Astrocyte (in vitro differentiated cells and primary cell): ENCODE results near the gene ICOSLG. TPM values are rescaled to one million over a fixed set of nuclear protein-coding genes. Genes with fewer than 3 reads are reported as not detected.

Source experiments
- DNase-seq: peaks from one replicate; pipeline ENCODE4 v3.0.0-alpha.2; 2010; ENCODE audit warnings: low read depth
- FAIRE-seq: peaks from 2 replicates; lab custom pipeline; 2011; peaks lifted over from hg19 to GRCh38; lab: Jason Lieb, UNC
- H2AFZ ChIP-seq: 2 replicates; pipeline ENCODE4 v1.6.0; 2012; ENCODE audit warnings: low read depth, low read length, inconsistent platforms
- H3K27ac ChIP-seq: 2 replicates; pipeline ENCODE4 v1.5.1; 2011; ENCODE audit warnings: low read depth, low read length, inconsistent platforms
- H3K27me3 ChIP-seq: 2 replicates; pipeline ENCODE4 v1.6.0; 2011; ENCODE audit warnings: low read length, inconsistent platforms; ENCODE audit not compliant: insufficient read depth
- H3K36me3 ChIP-seq: 2 replicates; pipeline ENCODE4 v1.5.1; 2011; ENCODE audit warnings: low read length, inconsistent platforms; ENCODE audit not compliant: insufficient read depth
- H3K4me1 ChIP-seq: 2 replicates; pipeline ENCODE4 v1.5.1; 2011; ENCODE audit warnings: low read length, inconsistent platforms; ENCODE audit not compliant: insufficient read depth
- H3K4me2 ChIP-seq: 2 replicates; pipeline ENCODE4 v1.6.0; 2012; ENCODE audit warnings: low read length, inconsistent platforms
- H3K4me3 ChIP-seq: 2 replicates; pipeline ENCODE4 v1.5.1; 2011; ENCODE audit warnings: low read depth, mild to moderate bottlenecking, low read length, inconsistent platforms; ENCODE audit not compliant: insufficient read depth
- H3K79me2 ChIP-seq: 2 replicates; pipeline ENCODE4 v1.6.0; 2012; ENCODE audit warnings: mild to moderate bottlenecking, low read length, inconsistent platforms; ENCODE audit not compliant: insufficient read depth
- H3K9ac ChIP-seq: 2 replicates; pipeline ENCODE4 v1.6.0; 2012; ENCODE audit warnings: mild to moderate bottlenecking, low read length, inconsistent platforms
- H3K9me3 ChIP-seq: 2 replicates; pipeline ENCODE4 v1.5.1; 2012; ENCODE audit warnings: low read depth, mild to moderate bottlenecking, low read length, inconsistent platforms; ENCODE audit not compliant: insufficient read depth
- H4K20me1 ChIP-seq: 2 replicates; pipeline ENCODE4 v1.6.0; 2012; ENCODE audit warnings: low read length, inconsistent platforms; ENCODE audit not compliant: insufficient read depth
- H3K27ac Mint-ChIP-seq: one replicate; pipeline ENCODE4 v1.8.0; 2021; ENCODE audit warnings: mild to moderate bottlenecking, mixed read lengths; ENCODE audit not compliant: unreplicated experiment
- H3K27me3 Mint-ChIP-seq: one replicate; pipeline ENCODE4 v1.8.0; 2021; ENCODE audit warnings: low read depth, mixed read lengths; ENCODE audit not compliant: unreplicated experiment
- H3K36me3 Mint-ChIP-seq: one replicate; pipeline ENCODE4 v1.8.0; 2021; ENCODE audit warnings: low read depth, mixed read lengths; ENCODE audit not compliant: unreplicated experiment
- H3K4me1 Mint-ChIP-seq: one replicate; pipeline ENCODE4 v1.8.0; 2021; ENCODE audit warnings: low read depth, mixed read lengths; ENCODE audit not compliant: unreplicated experiment
- H3K4me3 Mint-ChIP-seq: one replicate; pipeline ENCODE4 v1.8.0; 2021; ENCODE audit warnings: mild to moderate bottlenecking, moderate library complexity, mixed read lengths; ENCODE audit not compliant: unreplicated experiment
- H3K9me3 Mint-ChIP-seq: one replicate; pipeline ENCODE4 v1.8.0; 2021; ENCODE audit warnings: mild to moderate bottlenecking, mixed read lengths; ENCODE audit not compliant: unreplicated experiment
- CTCF ChIP-seq: IDR thresholded peaks from 2 replicates; pipeline ENCODE4 v1.5.1; 2011; ENCODE audit warnings: low read depth, mild to moderate bottlenecking, inconsistent platforms, low read length, moderate library complexity; ENCODE audit not compliant: insufficient read depth
- EZH2 ChIP-seq: IDR thresholded peaks from 2 replicates; pipeline ENCODE4 v1.6.1; 2012; ENCODE audit warnings: mild to moderate bottlenecking, low read length, inconsistent platforms; ENCODE audit not compliant: insufficient read depth
- total RNA-seq: library from RNA; stranded (reverse); gene quantifications from 2 replicates; pipeline ENCODE4 v1.2.1, GENCODE V29; 2021

The ICOSLG gene
- total RNA-seq, 1 donor from 2014 or later: 4.7 TPM

GRCh38 chr21:44265734-44266270 is 25.1 kb upstream of the ICOSLG start:
- Histone ChIP-seq H3K27ac (no peak overlapping the region), H2AFZ (no peak overlapping the region), H3K36me3 (no peaks in the 10 kb centered on the region), H4K20me1 (no peaks in the 10 kb centered on the region), H3K4me1 (no peaks in the 10 kb centered on the region), H3K4me3 (no peak overlapping the region), H3K4me2 (no peak overlapping the region), H3K27me3 (no peaks in the 10 kb centered on the region), H3K79me2 (no peaks in the 10 kb centered on the region), H3K9ac (no peak overlapping the region), H3K9me3 (no peaks in the 10 kb centered on the region)
- Mint-ChIP-seq H3K36me3 (no peaks in the 10 kb centered on the region), H3K4me1 (no peaks in the 10 kb centered on the region), H3K9me3 (no peaks in the 10 kb centered on the region), H3K4me3 (no peak overlapping the region), H3K27me3 (peaks cover 14% of the 10 kb centered on the region), H3K27ac (no peak overlapping the region)
- DNase-seq (no peak), FAIRE-seq (no peak)
- no peak for TF ChIP-seq EZH2
- no peak for TF ChIP-seq CTCF

GRCh38 chr21:44263768-44264167 is 23.0 kb upstream of the ICOSLG start:
- no peak overlapping the region for H3K4me3 ChIP-seq
- H3K27ac ChIP-seq: no peak overlapping the region
- Mint-ChIP-seq H3K36me3 (no peaks in the 10 kb centered on the region), H3K27ac (no peak overlapping the region), H3K9me3 (peaks cover 3% of the 10 kb centered on the region), H3K4me3 (no peak overlapping the region), H3K27me3 (peaks cover 24% of the 10 kb centered on the region), H3K4me1 (peaks cover 1% of the 10 kb centered on the region)
- no peak overlapping the region for H3K9ac ChIP-seq
- H3K4me2 ChIP-seq: no peak overlapping the region
- no peaks in the 10 kb centered on the region for H3K4me1 ChIP-seq
- no peak overlapping the region for H2AFZ ChIP-seq
- FAIRE-seq (no peak), DNase-seq (no peak)
- peaks cover 5% of the 10 kb centered on the region for H3K27me3 ChIP-seq
- H4K20me1 ChIP-seq: no peaks in the 10 kb centered on the region
- H3K79me2 ChIP-seq: no peaks in the 10 kb centered on the region
- TF ChIP-seq EZH2: no peak
- TF ChIP-seq CTCF: no peak
- H3K9me3 ChIP-seq: no peaks in the 10 kb centered on the region
- no peaks in the 10 kb centered on the region for H3K36me3 ChIP-seq

GRCh38 chr21:44263221-44263760 is 22.5 kb upstream of the ICOSLG start:
- DNase-seq (no peak), FAIRE-seq (no peak)
- no peak overlapping the region for H3K4me2 ChIP-seq
- Mint-ChIP-seq H3K4me1 (peaks cover 1% of the 10 kb centered on the region), H3K4me3 (no peak overlapping the region), H3K36me3 (no peaks in the 10 kb centered on the region), H3K27me3 (peaks cover 26% of the 10 kb centered on the region), H3K27ac (no peak overlapping the region), H3K9me3 (peaks cover 3% of the 10 kb centered on the region)
- H3K4me1 ChIP-seq: no peaks in the 10 kb centered on the region
- no peak overlapping the region for H2AFZ ChIP-seq
- no peaks in the 10 kb centered on the region for H4K20me1 ChIP-seq
- H3K79me2 ChIP-seq: no peaks in the 10 kb centered on the region
- H3K27ac ChIP-seq: no peak overlapping the region
- no peak overlapping the region for H3K9ac ChIP-seq
- peaks cover 5% of the 10 kb centered on the region for H3K27me3 ChIP-seq
- TF ChIP-seq EZH2: no peak
- H3K4me3 ChIP-seq: no peak overlapping the region
- H3K9me3 ChIP-seq: no peaks in the 10 kb centered on the region
- no peaks in the 10 kb centered on the region for H3K36me3 ChIP-seq
